K562 (cell line): Measurements from ENCODE around the gene FAM156A. TPM values are rescaled to one million over a fixed set of nuclear protein-coding genes. Genes with fewer than 3 reads are reported as not detected.

Experiments
- ATAC-seq: fragments of 200-7000 bp; cut with Tn5 transposase; 3 replicates; pipeline ENCODE4 v1.9.1; 2020; ENCODE audit warnings: moderate library complexity
- BruUV-seq: library from RNA; stranded (reverse); fragments of 400-500 nt; replicated peaks from 2 replicates; lab custom pipeline; 2021; lab: Mats Ljungman, UMichigan
- CTCF ChIA-PET: fragments of 300-600 bp; formaldehyde crosslinking; extraction: SDS; loops from one replicate; lab custom pipeline; 2021; ENCODE audit warnings: low intra/inter-chr PET ratio; lab: Yijun Ruan, JAX
- POLR2A ChIA-PET: fragments of 300-600, 350-650 bp; sonication (Branson Sonifier 250); formaldehyde crosslinking; extraction: SDS; loops from one replicate; lab custom pipeline; 2021; ENCODE audit warnings: antibody characterized with exemption, inconsistent platforms; lab: Yijun Ruan, JAX
- DNase-seq, 4 experiments: peaks; one replicate each; pipeline versions ENCODE4 v3.0.0 to v3.0.0-alpha.2; 2011 to 2018; ENCODE audit warnings: low spot score in 3 of 4, mixed read lengths in 3 of 4; ENCODE audit errors: extremely low read depth in 1 of 4
- FAIRE-seq: peaks from 2 replicates; lab custom pipeline; 2011; peaks lifted over from hg19 to GRCh38; lab: Jason Lieb, UNC
- H2AFZ ChIP-seq: 2 replicates; pipeline ENCODE4 v1.6.0; 2011; ENCODE audit warnings: low read depth, low read length, control low read depth, inconsistent platforms
- H3K27ac ChIP-seq: fragments of 200-600 bp; 3 replicates; pipeline ENCODE4 v1.8.0; 2011; ENCODE audit warnings: low read depth, mild to moderate bottlenecking, control low read depth, inconsistent platforms, low read length, moderate library complexity, mixed read lengths; ENCODE audit errors: extremely low read depth
- H3K27me3 ChIP-seq, 2 experiments: fragments of 300-600 bp in 1 of 2; 2 replicates in 1 of 2; 3 replicates in 1 of 2; pipeline versions ENCODE4 v1.6.0 to v1.8.0; 2011; ENCODE audit warnings: inconsistent platforms in 2 of 2, low read length in 2 of 2, mild to moderate bottlenecking in 1 of 2, mixed read lengths in 1 of 2, moderate library complexity in 1 of 2; ENCODE audit not compliant: control insufficient read depth in 2 of 2, insufficient read depth in 2 of 2
- H3K36me3 ChIP-seq: fragments of 300-600 bp; 3 replicates; pipeline ENCODE4 v1.8.0; 2011; ENCODE audit warnings: mild to moderate bottlenecking, low read length, inconsistent platforms; ENCODE audit not compliant: control insufficient read depth, insufficient read depth
- H3K4me1 ChIP-seq, 2 experiments: fragments of 200-600 bp in 1 of 2; replicated peaks in 1 of 2; 2 replicates in 1 of 2; 3 replicates in 1 of 2; pipeline versions ENCODE4 v1.5.1 to v1.8.0; 2011; ENCODE audit warnings: inconsistent platforms in 2 of 2, low read length in 2 of 2, mild to moderate bottlenecking in 1 of 2, mixed read lengths in 1 of 2, moderate library complexity in 1 of 2; ENCODE audit not compliant: control insufficient read depth in 2 of 2, insufficient read depth in 2 of 2
- H3K4me2 ChIP-seq: 2 replicates; pipeline ENCODE4 v1.6.1; 2011; ENCODE audit warnings: low read length, control low read depth, inconsistent platforms, mixed read lengths; ENCODE audit not compliant: insufficient read depth
- H3K4me3 ChIP-seq: fragments of 200-600 bp; sonication (generic), shearing (Covaris generic); 2 replicates; pipeline ENCODE4 v1.5.1; 2016; ENCODE audit warnings: control low read depth, inconsistent platforms
- H3K79me2 ChIP-seq: fragments of 200-600 bp; 3 replicates; pipeline ENCODE4 v1.8.0; 2011; ENCODE audit warnings: low read length, inconsistent platforms; ENCODE audit not compliant: control insufficient read depth, insufficient read depth
- H3K9ac ChIP-seq, 2 experiments: 2 replicates each; pipeline versions ENCODE4 v1.6.0 to v1.6.1; 2011; ENCODE audit warnings: low read depth in 2 of 2, low read length in 2 of 2, control low read depth in 1 of 2, inconsistent platforms in 1 of 2, mild to moderate bottlenecking in 1 of 2, mixed read lengths in 1 of 2; ENCODE audit not compliant: insufficient read depth in 1 of 2
- H3K9me1 ChIP-seq: one replicate; pipeline ENCODE4 v1.6.0; 2011; ENCODE audit warnings: inconsistent platforms, mild to moderate bottlenecking, low read length, moderate library complexity; ENCODE audit not compliant: control insufficient read depth, insufficient read depth
- H3K9me3 ChIP-seq: replicated peaks from 2 replicates; pipeline ENCODE4 v1.5.1; 2011; ENCODE audit warnings: low read depth, low read length, inconsistent platforms; ENCODE audit not compliant: control insufficient read depth, insufficient read depth
- H4K20me1 ChIP-seq: replicated peaks from 2 replicates; pipeline ENCODE4 v1.6.1; 2011; ENCODE audit warnings: low read length, inconsistent platforms, mixed read lengths; ENCODE audit not compliant: control insufficient read depth, insufficient read depth
- BCL6 ChIP-seq: fragments of 250-450 bp; sonication (Bioruptor Pico); IDR thresholded peaks from 2 replicates; pipeline ENCODE4 v1.4.0; 2020
- BRF1 ChIP-seq: IDR thresholded peaks from 3 replicates; pipeline ENCODE4 v1.6.1; 2011; ENCODE audit warnings: borderline replicate concordance, mild to moderate bottlenecking; ENCODE audit not compliant: insufficient read length; ENCODE audit errors: extremely low read depth
- CAMTA2 ChIP-seq: fragments of 250-450 bp; sonication (Bioruptor Pico); conservative IDR thresholded peaks from 2 replicates; pipeline ENCODE4 v1.5.1; 2022
- CCAR2 ChIP-seq: fragments of 200-400 bp; formaldehyde crosslinking; IDR thresholded peaks from 2 replicates; pipeline ENCODE4 v1.6.1; 2017; ENCODE audit warnings: mild to moderate bottlenecking, low read depth, low read length
- FOS ChIP-seq: IDR thresholded peaks from 3 replicates; pipeline ENCODE4 v1.6.1; 2011; ENCODE audit not compliant: insufficient read length; ENCODE audit errors: extremely low read depth
- GATAD2B ChIP-seq: fragments of 450-650 bp; IDR thresholded peaks from 2 replicates; pipeline ENCODE4 v1.6.1; 2017; ENCODE audit warnings: mild to moderate bottlenecking, borderline replicate concordance
- RBM17 ChIP-seq: fragments of 200-400 bp; formaldehyde crosslinking; IDR thresholded peaks from 2 replicates; pipeline ENCODE4 v1.6.1; 2017; ENCODE audit warnings: low read depth, mild to moderate bottlenecking, low read length, borderline replicate concordance
- SMAD4 ChIP-seq: fragments of 250-450 bp; sonication (Bioruptor Pico); conservative IDR thresholded peaks from 2 replicates; pipeline ENCODE4 v1.8.0; 2021; ENCODE audit warnings: inconsistent platforms, mild to moderate bottlenecking, moderate library complexity
- ZNF584 ChIP-seq: fragments of 200-800 bp; sonication (Bioruptor generic); IDR thresholded peaks from 2 replicates; pipeline ENCODE4 v1.6.1; 2016; ENCODE audit warnings: low read depth, mild to moderate bottlenecking, missing genetic modification characterization, missing compliant biosample characterization
- WGBS: fragments of 100-300 bp; shearing (Covaris generic); methylation state at CpG from one replicate; pipeline ENCODE4 v1.1.6; 2016; ENCODE audit warnings: low coverage, mixed read lengths; ENCODE audit not compliant: insufficient coverage; ENCODE audit errors: missing lambda C conversion rate; 5-methylcytosine and 5-hydroxymethylcytosine counted together
- in situ Hi-C: fragments of 300-500 bp; cut with MboI; formaldehyde crosslinking; loops from 4 replicates; pipeline ENCODE4 v1.15.0; 2018; ENCODE audit warnings: inconsistent platforms, mixed read lengths
- intact Hi-C: fragments of 100-400 bp; cut with micrococcal nuclease; formaldehyde crosslinking; loops from 2 replicates; pipeline ENCODE4 v1.14.2; 2022
- polyA plus RNA-seq, 8 experiments: library from polyadenylated mRNA; depleted of rRNA in 4 of 8; stranded (reverse) in 5 of 8; unstranded in 3 of 8; fragments of >200 nt; fragmentation: Nextera tagmentation in 2 of 8; fragmentation: Illumina TruSeq in 1 of 8; extraction: Ambion mirVana in 2 of 8; extraction: Trizol in 1 of 8; gene quantifications; 2 replicates each; pipeline versions ENCODE4 v1.2.1 to v1.2.3, GENCODE V29; 2011 to 2014; ENCODE audit warnings: inconsistent platforms in 1 of 8, missing spikeins in 1 of 8
- total RNA-seq, 7 experiments: library from RNA; depleted of rRNA in 6 of 7; stranded (reverse); fragments of >200 nt in 6 of 7; fragmentation: Illumina TruSeq in 2 of 7; extraction: Trizol in 2 of 7; gene quantifications; 2 replicates each; pipeline versions ENCODE4 v1.2.1 to v1.2.3, GENCODE V29; 2011 to 2021; ENCODE audit warnings: low replicate concordance in 1 of 7
- TF ChIP-seq, protein P1 (sequence below): fragments of 250-450 bp; sonication (Bioruptor Pico); IDR thresholded peaks from 2 replicates; pipeline ENCODE4 v1.4.0; 2020; ENCODE audit warnings: mild to moderate bottlenecking
- TF ChIP-seq, protein P2 (sequence below), 2 experiments: fragments of 450-650 bp; formaldehyde crosslinking in 1 of 2; IDR thresholded peaks; 2 replicates each; pipeline versions ENCODE4 v1.4.0 to v1.6.1; 2014 to 2020; ENCODE audit warnings: mild to moderate bottlenecking in 2 of 2, borderline replicate concordance in 1 of 2, low read depth in 1 of 2

FAM156A gene
- total and polyA plus RNA-seq, 9 of the 15 experiments (the other 6 are each of a cell fraction or from before 2014, with no cell fraction given) = 1.9 to 20.3 (median 8.6) TPM

DNA sequence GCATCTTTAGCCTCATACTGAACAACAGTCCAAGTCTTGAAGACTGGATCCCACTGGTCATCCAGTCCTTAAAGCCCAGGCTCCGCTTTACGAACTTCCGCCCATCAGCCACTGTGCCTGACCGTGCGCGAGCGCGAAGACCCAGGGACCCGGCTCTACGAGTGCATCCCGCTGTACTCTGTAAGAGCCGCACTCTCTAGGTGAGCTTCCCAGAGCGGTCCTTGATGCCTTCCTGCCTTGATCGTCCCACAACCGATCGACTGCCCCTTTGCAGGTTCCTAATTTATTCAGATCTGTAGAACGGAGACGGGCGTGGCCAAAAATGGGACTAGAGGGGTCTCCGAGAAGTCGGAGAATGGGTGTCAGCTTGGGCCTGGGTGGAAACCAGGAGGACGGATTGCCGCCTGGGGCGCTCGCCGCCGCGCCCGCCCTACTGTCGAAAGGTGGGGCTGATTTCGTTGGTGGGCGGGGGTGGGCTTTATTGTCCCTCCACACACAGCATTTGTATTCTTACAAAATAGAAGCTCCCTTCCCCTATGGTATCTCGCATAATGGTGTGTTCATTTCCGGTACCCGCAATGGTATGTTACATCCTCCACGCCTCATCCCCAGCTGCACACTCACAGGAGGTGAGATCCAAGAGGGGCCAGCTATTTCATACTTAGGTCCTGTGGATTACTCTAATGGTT is 42.3 kb upstream of the FAM156A start:
- ATAC-seq (no peak), DNase-seq (no peak), FAIRE-seq (no peak)
- H3K79me2 ChIP-seq = no peaks in the 10 kb centered on the region
- H3K27ac ChIP-seq = no peak overlapping the region
- ChIA-PET CTCF (interaction anchor here (0.6 kb wide), 1 partner anchor 446 kb away, joined by 3 read pairs; no protein-coding TSS in a partner anchor), POLR2A (interaction anchor here (0.6 kb wide), 1 partner anchor 11 kb away, joined by 3 read pairs; no protein-coding TSS in a partner anchor)
- H3K4me3 ChIP-seq = no peak overlapping the region
- no peaks in the 10 kb centered on the region for H4K20me1 ChIP-seq
- H3K9me1 ChIP-seq = no peaks in the 10 kb centered on the region
- intact Hi-C loops = no loop called here
- H3K9me3 ChIP-seq = no peaks in the 10 kb centered on the region
- no peaks in the 10 kb centered on the region; a peak in 1 of 5 replicates for H3K27me3 ChIP-seq
- H3K4me1 ChIP-seq = no peaks in the 10 kb centered on the region; a peak in 1 of 5 replicates
- BruUV-seq = no TSS peak
- H3K9ac ChIP-seq = no peak overlapping the region
- no peak overlapping the region for H2AFZ ChIP-seq
- in situ Hi-C loops = no loop called here
- 60% methylated on average over 19 of the region's 36 CpGs for WGBS
- H3K36me3 ChIP-seq = no peaks in the 10 kb centered on the region
- no peak overlapping the region for H3K4me2 ChIP-seq
- TF ChIP-seq, protein P1, sequence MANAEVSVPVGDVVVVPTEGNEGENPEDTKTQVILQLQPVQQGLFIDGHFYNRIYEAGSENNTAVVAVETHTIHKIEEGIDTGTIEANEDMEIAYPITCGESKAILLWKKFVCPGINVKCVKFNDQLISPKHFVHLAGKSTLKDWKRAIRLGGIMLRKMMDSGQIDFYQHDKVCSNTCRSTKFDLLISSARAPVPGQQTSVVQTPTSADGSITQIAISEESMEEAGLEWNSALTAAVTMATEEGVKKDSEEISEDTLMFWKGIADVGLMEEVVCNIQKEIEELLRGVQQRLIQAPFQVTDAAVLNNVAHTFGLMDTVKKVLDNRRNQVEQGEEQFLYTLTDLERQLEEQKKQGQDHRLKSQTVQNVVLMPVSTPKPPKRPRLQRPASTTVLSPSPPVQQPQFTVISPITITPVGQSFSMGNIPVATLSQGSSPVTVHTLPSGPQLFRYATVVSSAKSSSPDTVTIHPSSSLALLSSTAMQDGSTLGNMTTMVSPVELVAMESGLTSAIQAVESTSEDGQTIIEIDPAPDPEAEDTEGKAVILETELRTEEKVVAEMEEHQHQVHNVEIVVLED (CRISPR knock-in tag) = no peak
- TF ChIP-seq RBM17 (no peak), SMAD4 (CRISPR knock-in tag) (no peak), BRF1 (no peak), FOS (no peak), CAMTA2 (no peak), ZNF584 (CRISPR knock-in tag) (no peak), CCAR2 (no peak), BCL6 (CRISPR knock-in tag) (no peak), GATAD2B (no peak)
- TF ChIP-seq, protein P2, sequence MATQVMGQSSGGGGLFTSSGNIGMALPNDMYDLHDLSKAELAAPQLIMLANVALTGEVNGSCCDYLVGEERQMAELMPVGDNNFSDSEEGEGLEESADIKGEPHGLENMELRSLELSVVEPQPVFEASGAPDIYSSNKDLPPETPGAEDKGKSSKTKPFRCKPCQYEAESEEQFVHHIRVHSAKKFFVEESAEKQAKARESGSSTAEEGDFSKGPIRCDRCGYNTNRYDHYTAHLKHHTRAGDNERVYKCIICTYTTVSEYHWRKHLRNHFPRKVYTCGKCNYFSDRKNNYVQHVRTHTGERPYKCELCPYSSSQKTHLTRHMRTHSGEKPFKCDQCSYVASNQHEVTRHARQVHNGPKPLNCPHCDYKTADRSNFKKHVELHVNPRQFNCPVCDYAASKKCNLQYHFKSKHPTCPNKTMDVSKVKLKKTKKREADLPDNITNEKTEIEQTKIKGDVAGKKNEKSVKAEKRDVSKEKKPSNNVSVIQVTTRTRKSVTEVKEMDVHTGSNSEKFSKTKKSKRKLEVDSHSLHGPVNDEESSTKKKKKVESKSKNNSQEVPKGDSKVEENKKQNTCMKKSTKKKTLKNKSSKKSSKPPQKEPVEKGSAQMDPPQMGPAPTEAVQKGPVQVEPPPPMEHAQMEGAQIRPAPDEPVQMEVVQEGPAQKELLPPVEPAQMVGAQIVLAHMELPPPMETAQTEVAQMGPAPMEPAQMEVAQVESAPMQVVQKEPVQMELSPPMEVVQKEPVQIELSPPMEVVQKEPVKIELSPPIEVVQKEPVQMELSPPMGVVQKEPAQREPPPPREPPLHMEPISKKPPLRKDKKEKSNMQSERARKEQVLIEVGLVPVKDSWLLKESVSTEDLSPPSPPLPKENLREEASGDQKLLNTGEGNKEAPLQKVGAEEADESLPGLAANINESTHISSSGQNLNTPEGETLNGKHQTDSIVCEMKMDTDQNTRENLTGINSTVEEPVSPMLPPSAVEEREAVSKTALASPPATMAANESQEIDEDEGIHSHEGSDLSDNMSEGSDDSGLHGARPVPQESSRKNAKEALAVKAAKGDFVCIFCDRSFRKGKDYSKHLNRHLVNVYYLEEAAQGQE (IDR thresholded peaks at IDR 0.05; ENCODE audit: borderline replicate concordance) = no peak
- TF ChIP-seq, protein P2 (CRISPR knock-in tag; IDR thresholded peaks at IDR 0.05; ENCODE audit: low read depth) = no peak
